Measurements from ENCODE around the gene TMUB1.

The TMUB1 gene

DNA sequence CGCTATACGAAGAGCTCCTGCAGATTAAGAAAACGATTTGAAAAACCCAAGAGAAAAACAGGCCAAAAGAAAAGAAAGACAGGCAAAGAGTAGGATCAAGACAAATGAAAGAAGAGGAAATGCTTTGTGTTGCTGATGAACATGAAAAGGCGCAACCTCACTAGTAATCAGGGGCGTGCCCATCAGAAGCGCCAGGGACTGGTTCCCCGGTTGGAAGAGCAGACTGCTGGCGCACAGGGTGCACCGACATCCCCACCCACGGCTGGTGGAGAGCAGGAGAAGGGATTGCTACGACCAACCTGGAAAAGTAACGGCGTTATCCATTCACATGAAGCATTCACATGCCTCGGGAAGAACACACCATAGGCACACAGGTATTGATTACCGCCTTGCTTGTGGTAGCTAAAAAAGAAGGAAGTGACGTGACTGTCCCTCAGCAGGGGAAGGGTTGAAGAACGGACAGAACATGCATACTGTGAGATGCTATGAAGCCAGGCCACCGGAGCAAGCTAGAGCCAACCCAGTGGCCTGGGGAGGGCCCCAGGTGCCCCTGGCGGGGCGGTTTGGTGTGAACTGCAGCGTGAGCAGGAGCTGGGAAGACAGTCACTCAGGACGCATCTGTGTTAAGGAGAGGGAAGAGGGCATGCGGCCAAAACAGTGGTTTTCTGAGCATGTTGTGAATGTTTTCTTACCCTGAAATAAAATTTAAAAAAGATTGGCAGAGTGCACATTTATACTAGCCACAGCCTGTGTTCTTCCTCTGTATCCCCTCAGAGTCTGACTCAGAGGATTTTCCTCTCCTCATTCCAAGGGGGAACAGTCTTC lies 21.3 kb upstream of the TMUB1 start:
- Histone ChIP-seq H3K27me3 (ENCODE audit: insufficient read depth, low read length, poor library complexity) (peaks cover 3% of the 10 kb centered on the region), H3K27ac (ENCODE audit: low read length) (no peak overlapping the region), H3K4me3 (ENCODE audit: low read depth in 1 of 2, low read length in 2 of 2) (no peak overlapping the region), H3K79me2 (ENCODE audit: insufficient read depth, low read length) (no peaks in the 10 kb centered on the region; the same call in 1 of the 2 replicates), H3K36me3 (ENCODE audit: insufficient read depth, low read length) (no peaks in the 10 kb centered on the region), H3K4me2 (ENCODE audit: insufficient read depth, low read length) (no peak overlapping the region), H4K20me1 (ENCODE audit: insufficient read depth, low read length) (peaks cover 20% of the 10 kb centered on the region; the same call in 1 of the 2 replicates), H3K4me1 (ENCODE audit: insufficient read depth, low read length) (no peaks in the 10 kb centered on the region), H3K9ac (ENCODE audit: low read depth, low read length) (no peak overlapping the region), H2AFZ (ENCODE audit: low read depth, low read length) (no peak overlapping the region), H3K9me3 (ENCODE audit: insufficient read depth, low read length, severe bottlenecking) (no peaks in the 10 kb centered on the region)
- DNase-seq (no peak), ATAC-seq (ENCODE audit: insufficient read depth, low read depth) (no peak)
- TF ChIP-seq EZH2 (IDR thresholded peaks at IDR 0.05; ENCODE audit: borderline replicate concordance, low read depth, low read length, severe bottlenecking), result no peak
- TF ChIP-seq, protein P1, sequence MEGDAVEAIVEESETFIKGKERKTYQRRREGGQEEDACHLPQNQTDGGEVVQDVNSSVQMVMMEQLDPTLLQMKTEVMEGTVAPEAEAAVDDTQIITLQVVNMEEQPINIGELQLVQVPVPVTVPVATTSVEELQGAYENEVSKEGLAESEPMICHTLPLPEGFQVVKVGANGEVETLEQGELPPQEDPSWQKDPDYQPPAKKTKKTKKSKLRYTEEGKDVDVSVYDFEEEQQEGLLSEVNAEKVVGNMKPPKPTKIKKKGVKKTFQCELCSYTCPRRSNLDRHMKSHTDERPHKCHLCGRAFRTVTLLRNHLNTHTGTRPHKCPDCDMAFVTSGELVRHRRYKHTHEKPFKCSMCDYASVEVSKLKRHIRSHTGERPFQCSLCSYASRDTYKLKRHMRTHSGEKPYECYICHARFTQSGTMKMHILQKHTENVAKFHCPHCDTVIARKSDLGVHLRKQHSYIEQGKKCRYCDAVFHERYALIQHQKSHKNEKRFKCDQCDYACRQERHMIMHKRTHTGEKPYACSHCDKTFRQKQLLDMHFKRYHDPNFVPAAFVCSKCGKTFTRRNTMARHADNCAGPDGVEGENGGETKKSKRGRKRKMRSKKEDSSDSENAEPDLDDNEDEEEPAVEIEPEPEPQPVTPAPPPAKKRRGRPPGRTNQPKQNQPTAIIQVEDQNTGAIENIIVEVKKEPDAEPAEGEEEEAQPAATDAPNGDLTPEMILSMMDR (IDR thresholded peaks at IDR 0.05; ENCODE audit: borderline replicate concordance, extremely low read depth, low read length, poor library complexity, severe bottlenecking), result no peak

DNA sequence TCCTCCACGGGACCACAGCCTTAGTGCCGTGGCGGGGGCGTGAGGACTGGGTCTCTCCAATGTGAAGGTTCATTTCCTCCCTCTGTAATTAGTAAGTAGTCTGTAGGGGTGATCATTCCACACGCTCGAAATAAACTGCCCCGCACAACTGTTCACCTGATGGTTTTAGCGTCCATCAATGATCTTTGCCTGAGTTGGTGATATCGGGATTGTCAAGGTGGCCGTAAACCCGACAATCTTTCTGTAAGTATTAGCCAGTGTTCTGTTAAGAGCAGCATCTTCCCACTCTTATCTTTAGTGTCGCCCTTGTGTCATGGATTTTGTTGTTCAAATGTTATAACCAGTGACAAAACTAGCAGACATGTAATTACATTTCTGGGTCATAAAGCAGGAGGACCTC lies 20.7 kb upstream of the TMUB1 start:
- Histone ChIP-seq H2AFZ (ENCODE audit: low read depth, low read length) (no peak overlapping the region), H3K4me1 (ENCODE audit: insufficient read depth, low read length) (no peaks in the 10 kb centered on the region), H3K9me3 (ENCODE audit: insufficient read depth, low read length, severe bottlenecking) (no peaks in the 10 kb centered on the region), H3K79me2 (ENCODE audit: insufficient read depth, low read length) (no peaks in the 10 kb centered on the region; the same call in 1 of the 2 replicates), H3K4me3 (ENCODE audit: low read depth in 1 of 2, low read length in 2 of 2) (no peak overlapping the region), H3K36me3 (ENCODE audit: insufficient read depth, low read length) (no peaks in the 10 kb centered on the region), H3K9ac (ENCODE audit: low read depth, low read length) (no peak overlapping the region), H3K27ac (ENCODE audit: low read length) (no peak overlapping the region), H3K27me3 (ENCODE audit: insufficient read depth, low read length, poor library complexity) (peaks cover 3% of the 10 kb centered on the region), H3K4me2 (ENCODE audit: insufficient read depth, low read length) (no peak overlapping the region), H4K20me1 (ENCODE audit: insufficient read depth, low read length) (peaks cover 20% of the 10 kb centered on the region; the same call in 1 of the 2 replicates)
- TF ChIP-seq, protein P1 (IDR thresholded peaks at IDR 0.05; ENCODE audit: borderline replicate concordance, extremely low read depth, low read length, poor library complexity, severe bottlenecking), result no peak
- TF ChIP-seq EZH2 (IDR thresholded peaks at IDR 0.05; ENCODE audit: borderline replicate concordance, low read depth, low read length, severe bottlenecking), result no peak
- no peak for ATAC-seq (ENCODE audit: insufficient read depth, low read depth)
- no peak for DNase-seq

DNA sequence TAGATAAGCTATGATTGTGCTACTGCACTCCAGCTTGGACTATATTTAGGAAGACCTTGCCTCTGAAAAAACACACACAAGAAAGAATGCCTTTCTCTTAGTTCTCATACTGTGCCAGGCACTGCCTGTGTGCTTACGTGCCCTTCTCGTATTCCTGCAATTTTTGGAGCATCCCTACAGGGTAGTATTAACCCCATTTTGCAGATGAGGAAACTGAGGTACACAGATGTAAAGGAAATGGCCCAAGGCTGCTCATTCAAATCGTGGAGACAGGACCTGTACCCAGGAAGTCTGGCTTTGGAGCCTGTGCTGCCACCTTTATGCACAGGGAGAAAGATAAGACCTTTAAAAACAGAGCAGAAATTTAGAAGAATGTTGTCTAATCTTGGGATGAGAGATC lies 19.7 kb upstream of the TMUB1 start:
- no peaks in the 10 kb centered on the region; the same call in 1 of the 2 replicates for H3K79me2 ChIP-seq (ENCODE audit: insufficient read depth, low read length)
- no peaks in the 10 kb centered on the region for H3K4me1 ChIP-seq (ENCODE audit: insufficient read depth, low read length)
- no peak overlapping the region for H3K9ac ChIP-seq (ENCODE audit: low read depth, low read length)
- peaks cover 3% of the 10 kb centered on the region for H3K27me3 ChIP-seq (ENCODE audit: insufficient read depth, low read length, poor library complexity)
- no peak overlapping the region for H3K4me2 ChIP-seq (ENCODE audit: insufficient read depth, low read length)
- no peaks in the 10 kb centered on the region for H3K36me3 ChIP-seq (ENCODE audit: insufficient read depth, low read length)
- H3K4me3 ChIP-seq (ENCODE audit: low read depth in 1 of 2, low read length in 2 of 2), result no peak overlapping the region
- DNase-seq, result no peak
- peaks cover 16% of the 10 kb centered on the region; the same call in 1 of the 2 replicates for H4K20me1 ChIP-seq (ENCODE audit: insufficient read depth, low read length)
- H3K9me3 ChIP-seq (ENCODE audit: insufficient read depth, low read length, severe bottlenecking), result no peaks in the 10 kb centered on the region
- no peak overlapping the region for H3K27ac ChIP-seq (ENCODE audit: low read length)
- ATAC-seq (ENCODE audit: insufficient read depth, low read depth), result no peak
- no peak for TF ChIP-seq EZH2 (IDR thresholded peaks at IDR 0.05; ENCODE audit: borderline replicate concordance, low read depth, low read length, severe bottlenecking)
- TF ChIP-seq, protein P1 (IDR thresholded peaks at IDR 0.05; ENCODE audit: borderline replicate concordance, extremely low read depth, low read length, poor library complexity, severe bottlenecking), result no peak
- no peak overlapping the region for H2AFZ ChIP-seq (ENCODE audit: low read depth, low read length)

All from DND-41 (cell line).